Fibroblast of mammary gland (primary cell): ENCODE data around the gene MYLK4.

Experiments used
- DNase-seq: peaks from one replicate; pipeline ENCODE4 v3.0.0-alpha.2; 2010; ENCODE audit warnings: low read depth
- H3K4me3 ChIP-seq: 2 replicates; pipeline ENCODE4 v1.5.1; 2011; ENCODE audit warnings: low read depth, mild to moderate bottlenecking, low read length, moderate library complexity; ENCODE audit not compliant: control insufficient read depth
- CTCF ChIP-seq: conservative IDR thresholded peaks from 2 replicates; pipeline ENCODE4 v1.5.1; 2011; ENCODE audit warnings: low read depth, low read length, inconsistent platforms; ENCODE audit not compliant: control insufficient read depth, insufficient read depth

Gene MYLK4

GRCh38 chr6:2781685-2782355, 31.1 kb upstream of the MYLK4 start:
- no peak for DNase-seq
- no peak overlapping the region for H3K4me3 ChIP-seq
- no peak for TF ChIP-seq CTCF

GRCh38 chr6:2780102-2780737, 29.5 kb upstream of the MYLK4 start:
- no peak for TF ChIP-seq CTCF
- no peak for DNase-seq
- H3K4me3 ChIP-seq, result no peak overlapping the region

GRCh38 chr6:2777249-2777648, 26.5 kb upstream of the MYLK4 start:
- TF ChIP-seq CTCF, result no peak
- DNase-seq, result no peak
- no peak overlapping the region for H3K4me3 ChIP-seq

- DNase-seq, result no peak
- no peak overlapping the region for H3K4me3 ChIP-seq
- no peak for TF ChIP-seq CTCF
These were observed 24.3 kb upstream of the MYLK4 start for GRCh38 chr6:2775003-2775402.

- TF ChIP-seq CTCF, result no peak
- no peak for DNase-seq
- no peak overlapping the region for H3K4me3 ChIP-seq
These were observed 22.7 kb upstream of the MYLK4 start for GRCh38 chr6:2773449-2773848.

GRCh38 chr6:2772840-2773239, 22.1 kb upstream of the MYLK4 start:
- no peak for TF ChIP-seq CTCF
- H3K4me3 ChIP-seq, result no peak overlapping the region
- no peak for DNase-seq
